ENCODE measurements around the gene AHNAK.

DNA sequence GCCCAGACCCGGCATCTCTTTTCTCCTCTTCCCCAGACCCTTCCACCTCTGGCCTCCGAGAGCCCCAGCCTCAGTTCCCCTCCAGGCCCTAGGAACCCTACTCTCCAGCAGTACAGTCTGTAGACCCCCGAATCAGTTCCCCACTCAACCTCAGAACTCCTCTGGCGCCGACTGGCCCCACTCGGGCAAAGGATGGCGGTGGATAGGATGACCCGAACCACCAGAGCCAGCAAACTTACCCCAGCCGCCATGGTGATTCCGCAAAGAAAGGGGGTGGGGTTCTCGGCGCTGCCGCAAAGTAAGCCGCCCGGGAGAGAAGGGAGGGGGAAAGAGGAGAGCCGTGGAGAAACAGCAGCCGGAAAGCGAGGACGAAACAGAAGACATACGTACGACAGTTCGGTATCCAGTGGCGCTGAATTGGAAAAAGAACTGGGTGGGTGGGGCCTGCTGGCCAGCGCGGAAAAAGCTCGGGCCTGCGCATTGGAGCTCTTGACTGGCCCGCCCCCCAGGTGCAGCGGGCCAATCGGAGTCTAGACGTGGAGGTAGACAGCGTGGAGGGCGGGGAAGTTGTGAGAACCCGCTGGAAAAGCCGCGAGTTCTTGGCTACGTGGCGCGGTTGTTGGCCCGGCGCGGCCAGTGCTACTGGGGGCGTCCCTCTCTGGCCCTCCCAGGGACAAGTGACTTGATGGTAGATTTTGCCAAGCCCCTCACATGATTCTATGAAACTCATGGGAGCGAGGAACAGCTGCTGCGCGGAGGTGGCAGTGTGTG, 27.2 kb upstream of the AHNAK start, which contains the start of gene EEF1G:
- TF ChIP-seq, protein P1, sequence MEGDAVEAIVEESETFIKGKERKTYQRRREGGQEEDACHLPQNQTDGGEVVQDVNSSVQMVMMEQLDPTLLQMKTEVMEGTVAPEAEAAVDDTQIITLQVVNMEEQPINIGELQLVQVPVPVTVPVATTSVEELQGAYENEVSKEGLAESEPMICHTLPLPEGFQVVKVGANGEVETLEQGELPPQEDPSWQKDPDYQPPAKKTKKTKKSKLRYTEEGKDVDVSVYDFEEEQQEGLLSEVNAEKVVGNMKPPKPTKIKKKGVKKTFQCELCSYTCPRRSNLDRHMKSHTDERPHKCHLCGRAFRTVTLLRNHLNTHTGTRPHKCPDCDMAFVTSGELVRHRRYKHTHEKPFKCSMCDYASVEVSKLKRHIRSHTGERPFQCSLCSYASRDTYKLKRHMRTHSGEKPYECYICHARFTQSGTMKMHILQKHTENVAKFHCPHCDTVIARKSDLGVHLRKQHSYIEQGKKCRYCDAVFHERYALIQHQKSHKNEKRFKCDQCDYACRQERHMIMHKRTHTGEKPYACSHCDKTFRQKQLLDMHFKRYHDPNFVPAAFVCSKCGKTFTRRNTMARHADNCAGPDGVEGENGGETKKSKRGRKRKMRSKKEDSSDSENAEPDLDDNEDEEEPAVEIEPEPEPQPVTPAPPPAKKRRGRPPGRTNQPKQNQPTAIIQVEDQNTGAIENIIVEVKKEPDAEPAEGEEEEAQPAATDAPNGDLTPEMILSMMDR (IDR thresholded peaks at IDR 0.05): no peak
- peak in 1 of 2 donors; percentile 47 for TF ChIP-seq POLR2A (IDR thresholded peaks at IDR 0.05)

Measured in lower leg skin (tissue), 3 donors.